ENCODE results near the gene CXCL11. TPM values are rescaled to one million over a fixed set of nuclear protein-coding genes. Genes with fewer than 3 reads are reported as not detected.

The CXCL11 gene
- total and polyA plus RNA-seq, 2 of the 13 experiments (the other 11 are each of a cell fraction or from before 2014, with no cell fraction given), result 0.08 TPM; not detected in 1

- no peak overlapping the region for H3K4me3 ChIP-seq (replicated peaks in 1 of 3; ENCODE audit: insufficient read depth in 1 of 3, low read depth in 2 of 3, low read length in 3 of 3)
- no peak for DNase-seq (ENCODE audit: low spot score)
Measured at GRCh38 chr4:76084542-76084941, 48.7 kb upstream of the CXCL11 start.

More at GRCh38 chr4:76084542-76084941, 48.7 kb upstream of the CXCL11 start:
- WGBS (ENCODE audit: low lambda C conversion rate), result 0% methylated on average over 1 of the region's 1 CpG
- intact Hi-C loops (cut with micrococcal nuclease; ENCODE audit: unreplicated experiment) (no loop called here), in situ Hi-C loops (cut with HindIII; ENCODE audit: extremely low pct_ligation_motif_present, low pct_unique_long_range_greater_than_20kb) (no loop called here)
- no TSS peak for BruUV-seq (replicated peaks)
- H3K27ac ChIP-seq (ENCODE audit: extremely low read length, insufficient read depth, low read length), result no peak overlapping the region
- H3K4me2 ChIP-seq (ENCODE audit: low read depth, low read length), result no peak overlapping the region
- H2AFZ ChIP-seq (ENCODE audit: low read length), result no peak overlapping the region
- no peaks in the 10 kb centered on the region for H3K36me3 ChIP-seq (replicated peaks in 1 of 2; ENCODE audit: control insufficient read depth in 1 of 2, insufficient read depth in 2 of 2, low read length in 2 of 2)
- H3K4me1 ChIP-seq (ENCODE audit: insufficient read depth, low read length), result peaks cover 13% of the 10 kb centered on the region
- H3K27me3 ChIP-seq (ENCODE audit: control insufficient read depth in 1 of 2, insufficient read depth in 2 of 2, low read length in 2 of 2), result no peaks in the 10 kb centered on the region
- no peak for ATAC-seq
- H3K79me2 ChIP-seq (ENCODE audit: insufficient read depth, low read length), result no peaks in the 10 kb centered on the region
- no peak for FAIRE-seq
- no peaks in the 10 kb centered on the region for H4K20me1 ChIP-seq (ENCODE audit: insufficient read depth, low read length)
- ChIA-PET CTCF (ENCODE audit: low intra/inter-chr PET ratio, low total read pairs) (no interaction called here), POLR2A (no interaction called here)
- no peak for TF ChIP-seq ZBTB43 (CRISPR knock-in tag; conservative IDR thresholded peaks at IDR 0.05)
- TF ChIP-seq TARDBP (CRISPR knock-in tag; IDR thresholded peaks at IDR 0.05), result no peak
- no peak for TF ChIP-seq ZNF260 (CRISPR knock-in tag; IDR thresholded peaks at IDR 0.05; ENCODE audit: borderline replicate concordance, low read depth)
- TF ChIP-seq ZNF788 (CRISPR knock-in tag; IDR thresholded peaks at IDR 0.05; ENCODE audit: borderline replicate concordance), result no peak
- no peak for TF ChIP-seq FLYWCH1 (CRISPR knock-in tag; IDR thresholded peaks at IDR 0.05)
- no peak for TF ChIP-seq ISX (CRISPR knock-in tag; conservative IDR thresholded peaks at IDR 0.05)
- TF ChIP-seq ZFP1 (CRISPR knock-in tag; IDR thresholded peaks at IDR 0.05), result no peak
- TF ChIP-seq, protein P1, sequence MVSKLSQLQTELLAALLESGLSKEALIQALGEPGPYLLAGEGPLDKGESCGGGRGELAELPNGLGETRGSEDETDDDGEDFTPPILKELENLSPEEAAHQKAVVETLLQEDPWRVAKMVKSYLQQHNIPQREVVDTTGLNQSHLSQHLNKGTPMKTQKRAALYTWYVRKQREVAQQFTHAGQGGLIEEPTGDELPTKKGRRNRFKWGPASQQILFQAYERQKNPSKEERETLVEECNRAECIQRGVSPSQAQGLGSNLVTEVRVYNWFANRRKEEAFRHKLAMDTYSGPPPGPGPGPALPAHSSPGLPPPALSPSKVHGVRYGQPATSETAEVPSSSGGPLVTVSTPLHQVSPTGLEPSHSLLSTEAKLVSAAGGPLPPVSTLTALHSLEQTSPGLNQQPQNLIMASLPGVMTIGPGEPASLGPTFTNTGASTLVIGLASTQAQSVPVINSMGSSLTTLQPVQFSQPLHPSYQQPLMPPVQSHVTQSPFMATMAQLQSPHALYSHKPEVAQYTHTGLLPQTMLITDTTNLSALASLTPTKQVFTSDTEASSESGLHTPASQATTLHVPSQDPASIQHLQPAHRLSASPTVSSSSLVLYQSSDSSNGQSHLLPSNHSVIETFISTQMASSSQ (IDR thresholded peaks at IDR 0.05; ENCODE audit: low read depth), result no peak
- TF ChIP-seq, protein P1 (CRISPR knock-in tag; IDR thresholded peaks at IDR 0.05; ENCODE audit: borderline replicate concordance), result no peak
- no peak for TF ChIP-seq DMAP1 (CRISPR knock-in tag; IDR thresholded peaks at IDR 0.05)
- no peak for TF ChIP-seq E2F5 (CRISPR knock-in tag; conservative IDR thresholded peaks at IDR 0.05)
- no peak for TF ChIP-seq ZFP36L2 (CRISPR knock-in tag; IDR thresholded peaks at IDR 0.05)
- H3K9ac ChIP-seq (ENCODE audit: insufficient read depth, low read depth, low read length), result no peak overlapping the region
- H3K9me3 ChIP-seq (ENCODE audit: low read length), result no peaks in the 10 kb centered on the region
